NOMO-1 (cell line): ENCODE data around the gene SCUBE1.
A peak's percentile ranks its signal among the peaks of the same experiment; 100 is the strongest.

Experiments used
- DNase-seq, 2 experiments: peaks; one replicate each; lab custom pipeline; 2025; ENCODE audit not compliant: unreplicated experiment in 2 of 2; lab: John Stamatoyannopoulos, UW

The SCUBE1 gene

DNA sequence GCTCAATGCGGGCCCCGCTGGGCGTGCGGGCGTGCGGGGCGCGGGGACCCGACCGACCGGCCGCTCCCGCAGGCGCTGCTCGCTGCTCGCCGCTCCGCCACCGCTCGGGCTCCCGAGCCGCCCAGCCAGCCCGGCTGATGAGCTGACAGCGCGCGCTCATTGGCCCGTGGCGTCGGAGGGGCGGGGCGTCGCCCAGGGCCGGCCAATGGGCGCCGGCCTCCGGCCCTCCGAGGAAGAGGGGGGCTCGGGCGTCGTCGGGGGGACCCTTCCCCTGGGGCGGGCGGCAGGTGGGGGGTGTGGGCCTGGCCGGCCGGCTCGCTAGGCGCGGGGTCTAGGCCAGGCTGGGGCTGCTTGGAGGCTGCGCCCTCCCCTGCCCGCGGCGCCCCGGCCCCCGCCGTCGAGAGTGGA is at the start of gene SCUBE1:
SCUBE1 (minus strand) TSS at position 111 of the 408 bp plus-strand sequence. CDS start 111 bp downstream, outside the sequence.
- DNase-seq, result peak; percentile 66 to 76

DNA sequence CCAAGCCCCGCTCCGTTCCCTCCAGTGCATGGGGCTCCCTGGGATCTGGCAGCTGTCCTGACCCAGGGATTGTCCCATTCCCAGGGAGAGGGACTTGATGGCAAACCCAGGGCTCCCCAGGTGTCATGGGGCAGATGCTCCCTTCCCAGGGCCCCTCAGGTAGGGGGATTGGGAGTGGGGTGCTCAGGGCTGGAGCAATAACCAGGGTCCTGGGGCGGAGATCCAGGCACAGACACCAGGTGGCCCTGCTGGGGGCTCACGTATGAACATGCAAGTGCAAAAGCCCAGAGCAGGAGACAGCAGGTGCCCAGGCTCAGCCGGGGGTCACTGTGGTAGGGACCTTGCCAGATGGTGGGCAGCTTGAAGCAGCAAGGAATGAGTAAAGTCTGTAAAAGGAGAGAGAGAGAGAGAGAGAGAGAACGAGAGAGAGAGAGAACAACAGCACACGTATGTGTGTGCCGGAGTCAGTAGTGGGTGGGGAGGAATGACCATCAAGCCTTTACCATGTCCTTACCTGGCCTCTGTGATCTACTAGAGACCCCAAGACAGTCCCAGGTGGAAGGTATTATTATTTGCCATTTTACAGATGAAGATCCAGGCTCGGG is 49.3 kb upstream of the SCUBE1 start:
- no peak for DNase-seq

DNA sequence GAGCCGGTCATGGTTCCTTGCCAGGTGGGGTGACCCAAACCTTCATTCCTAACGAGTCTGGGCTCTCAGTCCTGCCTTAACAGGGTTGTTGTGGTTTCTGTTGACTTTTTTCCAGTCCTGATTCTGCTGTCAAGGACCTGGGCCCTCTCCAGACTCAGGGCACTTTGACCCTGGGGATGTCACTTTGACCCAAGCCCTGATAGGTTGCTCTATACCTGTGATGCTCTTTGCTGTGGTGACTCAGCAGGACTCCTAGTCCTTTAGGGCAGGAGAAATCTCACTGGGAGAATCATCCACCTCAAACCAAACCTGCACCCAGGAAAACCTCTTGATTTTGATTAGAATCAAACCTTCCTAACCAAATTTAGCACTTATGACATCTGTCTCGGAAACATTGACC is 48.1 kb upstream of the SCUBE1 start:
- DNase-seq, result no peak

DNA sequence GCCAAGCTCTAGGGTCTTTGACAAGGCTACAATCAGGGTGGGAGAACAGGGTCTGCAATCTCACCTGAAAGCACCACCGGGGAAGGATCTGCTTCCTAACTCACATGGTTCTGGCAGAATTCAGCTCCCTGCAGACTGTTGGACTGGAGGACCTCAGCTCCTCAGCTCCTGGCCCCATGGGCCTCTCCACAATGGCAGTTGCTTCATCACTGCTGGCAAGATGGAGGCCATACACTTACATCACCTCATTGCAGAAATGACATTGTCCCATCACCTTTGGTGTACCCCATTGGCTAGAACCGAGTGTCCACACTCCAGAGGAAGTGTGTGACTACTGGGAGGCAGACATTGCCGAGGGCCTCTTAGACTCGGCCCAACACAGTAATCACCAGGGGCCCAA is 47.7 kb upstream of the SCUBE1 start:
- DNase-seq, result no peak

DNA sequence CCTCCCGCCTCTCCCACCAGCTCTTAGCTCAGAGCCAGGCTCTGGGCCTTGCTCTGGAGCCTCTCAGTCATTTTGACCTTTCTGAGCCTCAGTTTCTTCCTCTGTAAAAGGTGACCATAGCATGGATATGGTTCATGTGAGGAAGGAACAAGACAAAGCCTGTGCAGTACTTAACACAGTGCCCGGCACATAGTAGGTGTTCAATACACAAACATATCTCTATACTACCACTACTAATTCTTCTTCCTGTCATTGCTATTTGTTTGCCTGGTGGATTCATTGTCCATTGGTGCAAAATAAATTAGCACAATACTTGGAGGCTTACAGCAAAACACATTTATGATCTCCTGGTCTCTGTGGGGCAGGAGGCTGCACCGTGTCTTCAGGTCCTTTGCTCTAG is 47.0 kb upstream of the SCUBE1 start:
- DNase-seq, result no peak

DNA sequence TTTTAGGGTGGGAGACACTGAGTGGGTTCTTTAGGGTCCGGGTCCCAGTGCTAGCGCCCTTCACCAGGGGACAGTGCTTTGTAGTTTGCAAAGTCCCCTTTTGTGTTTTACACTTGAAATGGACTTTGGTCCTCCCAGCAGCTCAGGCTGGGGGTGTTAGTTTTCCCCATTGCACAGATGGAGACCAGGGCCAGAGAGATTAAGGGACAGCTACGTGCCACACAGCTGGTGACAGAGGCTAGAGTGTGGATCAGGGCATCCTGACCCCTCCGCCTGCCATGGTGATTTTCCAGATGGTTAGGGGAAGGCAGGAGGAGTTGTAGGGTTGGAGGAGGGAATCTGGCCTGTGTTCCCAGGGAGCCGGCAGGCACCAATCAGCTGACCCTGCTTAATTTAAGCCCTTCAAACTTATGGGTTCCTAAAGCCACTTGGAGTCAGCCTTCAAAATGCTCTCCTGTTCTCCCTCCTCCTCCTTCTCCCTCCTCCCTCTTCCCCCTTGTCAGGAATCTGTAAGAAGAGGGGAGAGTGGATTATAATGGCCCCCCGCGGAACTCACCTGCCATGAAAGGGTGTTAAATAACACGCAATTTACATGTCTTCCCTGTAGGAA is 46.2 kb upstream of the SCUBE1 start:
- DNase-seq, result no peak

DNA sequence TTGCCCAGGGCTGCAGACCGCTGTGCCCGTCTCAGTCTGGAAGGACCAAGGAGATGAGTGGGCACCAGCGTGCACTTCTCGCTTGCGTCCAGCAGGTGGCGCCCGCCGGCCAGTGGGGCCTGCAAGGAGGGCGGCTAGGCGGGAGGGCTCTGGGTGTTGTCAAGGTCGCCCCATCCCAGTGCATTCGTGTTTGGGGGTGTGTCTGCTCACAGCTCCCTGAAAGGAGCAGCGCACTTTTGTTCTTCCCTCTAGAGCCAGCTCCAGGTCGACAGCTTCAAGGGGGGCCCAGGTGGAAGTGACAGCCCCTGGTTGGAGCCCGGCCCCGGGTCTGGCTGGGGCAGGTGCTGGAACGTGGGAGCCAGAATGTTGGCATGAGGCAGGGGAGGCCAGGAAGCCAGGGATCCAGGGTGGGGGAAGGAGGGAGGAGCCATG is 45.3 kb upstream of the SCUBE1 start:
- DNase-seq, result peak; percentile 67 to 68

DNA sequence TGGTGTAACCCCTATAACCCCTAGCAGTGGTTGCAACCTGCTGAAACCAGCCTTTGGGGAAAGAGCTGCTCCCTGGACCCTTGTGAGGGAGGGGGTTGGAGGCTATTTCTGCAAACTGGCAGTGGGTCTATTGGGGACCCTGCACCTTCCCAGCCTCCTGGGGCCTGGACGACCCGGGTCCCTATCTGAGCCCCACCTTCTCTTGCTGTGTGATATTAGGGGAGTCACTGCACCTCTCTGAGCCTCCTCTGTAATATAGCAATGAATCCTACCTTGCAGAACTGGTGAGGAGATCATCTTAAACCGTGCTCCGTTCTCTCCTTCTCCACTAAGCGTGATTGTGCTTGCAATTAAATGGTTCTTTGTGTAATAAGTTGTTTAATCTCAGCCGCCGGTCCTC is 44.6 kb upstream of the SCUBE1 start:
- DNase-seq, result no peak

DNA sequence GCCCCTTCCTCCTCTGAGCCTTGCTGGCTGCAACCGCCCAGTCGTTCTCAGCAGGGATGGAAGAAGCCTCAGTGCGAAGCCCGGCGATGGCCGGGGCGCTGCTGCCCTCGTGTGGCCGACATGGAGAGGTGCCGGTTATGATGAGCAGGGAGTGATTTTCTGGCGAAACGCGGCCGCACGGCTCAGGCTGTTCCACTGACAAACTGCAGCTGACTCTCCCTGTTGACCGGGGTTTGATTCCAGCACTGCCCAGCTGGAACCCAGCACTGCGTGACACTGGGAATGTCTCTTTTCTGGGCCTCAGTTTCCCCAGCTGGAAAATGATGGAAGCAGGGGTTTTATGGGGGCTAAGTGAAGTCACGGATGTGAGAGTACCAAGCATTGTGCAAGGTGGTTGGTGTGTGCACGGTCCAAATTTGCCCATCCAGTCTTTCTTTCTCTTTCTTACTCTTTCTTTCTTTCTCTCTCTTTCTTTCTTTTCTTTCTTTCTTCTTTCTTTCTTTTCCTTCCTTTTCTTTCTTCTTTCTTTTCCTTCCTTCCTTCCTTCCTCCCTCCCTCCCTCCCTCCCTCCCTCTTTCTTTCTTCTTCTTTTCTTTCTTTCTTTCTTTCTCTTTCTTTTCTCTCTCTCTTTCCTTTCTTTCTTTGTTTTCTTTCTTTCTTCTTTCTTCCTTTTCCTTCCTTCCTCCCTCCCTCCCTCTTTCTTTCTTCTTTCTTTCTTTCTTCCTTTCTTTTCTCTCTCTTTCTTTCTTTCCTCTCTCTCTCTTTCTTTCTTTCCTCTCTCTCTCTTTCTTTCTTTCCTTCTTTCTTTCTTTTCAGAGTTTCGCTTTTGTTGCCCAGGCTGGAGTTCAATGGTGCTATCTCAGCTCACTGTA is 42.8 kb upstream of the SCUBE1 start:
- DNase-seq, result peak; percentile 72 to 80

DNA sequence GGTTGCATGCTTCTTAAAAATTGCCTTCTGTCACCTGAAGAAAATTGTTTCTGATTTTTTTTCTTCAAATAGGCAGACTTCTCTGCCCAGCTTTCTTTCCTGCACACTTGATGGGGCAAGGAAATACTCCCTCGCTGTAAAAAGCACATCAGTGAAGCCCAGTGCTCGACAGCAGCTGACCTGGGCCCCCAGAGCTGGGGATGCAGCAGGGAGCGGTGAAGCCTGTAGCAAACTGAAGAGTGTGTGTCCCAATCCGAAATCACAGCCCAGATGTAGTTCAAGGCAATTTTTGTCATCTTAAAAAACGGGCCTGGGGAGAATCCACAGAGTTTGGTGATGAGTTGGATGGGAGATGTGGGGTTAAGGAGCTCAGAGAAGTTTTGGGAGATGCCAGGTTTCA is 41.7 kb upstream of the SCUBE1 start:
- DNase-seq, result no peak

DNA sequence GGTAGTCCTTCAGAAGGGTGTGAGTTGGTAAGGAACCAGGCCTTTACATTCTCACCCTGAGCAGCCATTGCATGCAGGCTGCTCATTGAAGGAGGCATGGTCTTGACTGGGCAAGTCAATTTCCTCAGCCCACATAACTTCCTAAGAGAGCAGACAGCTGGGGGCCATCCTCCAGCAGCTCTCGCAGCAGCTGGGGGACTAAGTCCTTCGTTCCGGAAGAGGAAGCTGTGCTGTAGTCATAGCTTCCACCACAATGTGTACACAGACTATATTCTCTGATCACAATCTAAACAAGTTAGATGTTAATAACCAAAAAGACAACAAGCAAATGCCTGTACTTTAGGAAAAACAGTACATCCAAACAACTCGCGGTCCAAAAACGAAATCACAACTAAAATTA is 38.5 kb upstream of the SCUBE1 start:
- peak; percentile 16 to 77 for DNase-seq

DNA sequence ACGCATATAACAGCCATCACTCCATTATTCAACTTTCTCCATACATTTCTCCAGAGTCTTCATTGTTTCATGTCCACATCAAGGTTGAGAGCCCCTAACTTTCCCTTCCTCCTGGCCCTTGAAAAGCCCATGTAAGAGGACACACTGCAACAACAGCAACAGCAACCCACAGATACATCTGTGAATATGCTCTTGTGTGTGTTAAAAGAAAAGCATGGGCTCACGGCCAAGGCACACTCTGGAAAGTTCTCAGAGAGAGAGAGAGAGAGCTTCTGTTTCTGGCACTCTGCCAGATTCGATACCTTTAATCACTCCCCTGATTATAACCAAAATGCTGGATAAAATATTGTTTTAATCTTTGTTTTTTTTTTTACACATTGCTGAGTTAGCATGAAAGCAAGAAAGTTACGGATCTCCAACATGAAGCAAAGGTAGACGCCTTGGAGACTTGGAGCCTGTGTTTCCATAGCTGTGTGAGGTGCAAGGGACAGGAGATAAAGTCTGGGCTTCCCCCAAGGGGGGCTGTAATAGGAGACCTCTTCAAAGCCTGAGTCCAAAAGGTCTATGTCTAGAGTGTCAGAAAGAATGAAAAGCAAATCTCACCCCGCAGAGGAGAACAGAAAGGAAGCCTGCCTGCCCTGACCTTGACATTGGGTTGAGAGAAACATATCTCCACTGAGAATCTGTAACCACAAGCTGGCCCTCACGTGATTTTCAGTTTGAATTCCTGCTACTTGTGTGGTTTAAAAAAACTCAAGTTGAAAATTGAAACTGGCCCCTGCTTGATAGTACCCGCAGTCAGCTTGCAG is 34.9 kb upstream of the SCUBE1 start:
- peak; percentile 22 to 69 for DNase-seq

DNA sequence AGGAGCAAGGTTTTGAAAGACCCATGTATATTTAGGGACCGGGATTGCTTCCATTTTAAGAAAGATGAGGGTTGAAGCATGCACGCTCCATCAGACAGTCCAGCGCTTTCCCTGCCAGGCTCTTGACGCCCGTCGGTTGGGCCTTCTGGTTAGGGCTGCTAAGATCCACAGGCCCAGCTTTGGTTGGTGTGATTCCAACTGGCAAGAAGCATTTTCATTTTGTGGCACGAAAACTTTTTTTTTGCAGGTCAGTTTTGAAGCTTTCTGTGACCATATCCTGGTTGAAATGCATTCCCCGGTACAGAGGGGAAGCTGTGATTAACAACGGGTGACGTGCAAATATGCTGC is 34.4 kb upstream of the SCUBE1 start:
- DNase-seq, result no peak

DNA sequence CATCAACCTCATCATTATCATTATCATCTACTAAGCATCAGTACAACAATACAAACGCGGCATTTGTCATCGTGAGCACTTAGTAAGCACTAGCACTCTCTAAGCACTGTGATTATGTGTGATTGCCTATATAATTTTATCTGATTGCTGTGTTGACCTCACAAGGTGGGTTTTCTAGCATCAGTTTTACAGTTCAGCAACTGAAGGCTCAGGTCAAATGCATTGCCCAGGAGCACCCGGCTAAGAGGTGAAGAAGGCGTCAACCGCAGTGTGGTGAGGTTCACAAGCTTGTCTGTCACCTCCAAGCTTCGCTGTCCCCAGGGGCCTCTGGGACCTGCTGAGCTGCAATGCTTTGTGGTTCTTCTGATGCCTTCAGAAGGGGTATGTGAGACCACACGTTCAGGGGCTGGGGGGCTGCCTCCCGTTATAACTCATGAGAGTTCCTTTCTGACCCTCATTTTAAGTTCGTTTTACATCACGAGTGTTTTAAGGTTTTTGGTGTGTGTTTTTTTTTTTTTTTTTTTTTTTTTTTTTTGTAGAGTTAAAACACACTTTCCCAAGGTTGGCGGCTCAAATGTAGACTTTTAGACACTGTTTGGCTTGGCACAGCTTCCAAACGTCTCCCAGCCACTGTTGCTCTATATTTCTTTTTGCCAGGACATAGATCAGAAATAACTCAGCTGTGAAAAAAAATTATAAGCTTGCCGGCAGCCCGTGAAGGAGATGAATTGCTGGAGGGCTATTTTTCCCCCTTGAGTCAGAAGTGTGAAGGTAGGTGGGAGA is 33.8 kb upstream of the SCUBE1 start:
- no peak for DNase-seq

DNA sequence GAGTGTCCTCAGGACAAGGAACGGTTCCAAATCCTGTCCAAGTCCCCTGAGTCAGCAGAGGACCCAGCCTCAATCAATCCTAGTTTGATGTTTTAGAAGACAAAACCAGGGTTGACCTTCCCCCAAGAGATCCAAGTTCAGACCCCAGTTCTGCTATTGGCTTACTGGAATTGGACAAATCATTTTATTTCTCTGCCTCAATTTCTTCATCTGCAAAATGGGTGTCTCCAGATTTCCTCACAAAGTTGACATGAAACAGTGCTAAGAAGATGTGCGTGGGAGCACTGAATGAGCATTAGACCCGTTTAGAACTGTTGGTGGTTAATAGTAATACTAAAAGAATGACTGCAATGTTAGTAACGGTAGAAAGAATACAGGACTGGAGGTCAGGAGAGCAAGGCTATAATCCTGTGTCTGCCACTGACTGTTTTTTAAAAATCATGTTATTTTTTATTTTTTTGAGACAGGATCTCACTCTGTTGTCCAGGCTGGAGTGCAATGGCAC is 32.8 kb upstream of the SCUBE1 start:
- no peak for DNase-seq

DNA sequence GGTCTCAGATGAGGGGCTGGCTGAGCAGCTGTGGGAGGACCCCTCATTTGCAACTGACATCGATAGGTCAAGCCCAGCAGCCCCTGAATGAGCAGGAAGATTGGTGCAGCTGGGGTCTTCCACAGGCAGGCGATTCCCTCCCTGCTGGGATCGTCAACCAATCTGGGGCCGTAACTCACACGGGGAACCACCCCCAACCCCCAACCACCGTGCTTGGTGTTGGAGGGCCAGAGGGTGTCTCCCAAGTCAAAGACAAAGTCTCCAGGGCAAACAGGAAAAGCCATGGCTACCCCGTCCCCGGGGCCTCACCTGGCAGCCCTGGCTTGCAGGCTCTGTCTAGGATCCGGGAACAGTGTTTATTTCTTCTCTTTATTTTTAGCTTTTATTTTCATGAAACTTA is 26.9 kb upstream of the SCUBE1 start:
- DNase-seq, result no peak

DNA sequence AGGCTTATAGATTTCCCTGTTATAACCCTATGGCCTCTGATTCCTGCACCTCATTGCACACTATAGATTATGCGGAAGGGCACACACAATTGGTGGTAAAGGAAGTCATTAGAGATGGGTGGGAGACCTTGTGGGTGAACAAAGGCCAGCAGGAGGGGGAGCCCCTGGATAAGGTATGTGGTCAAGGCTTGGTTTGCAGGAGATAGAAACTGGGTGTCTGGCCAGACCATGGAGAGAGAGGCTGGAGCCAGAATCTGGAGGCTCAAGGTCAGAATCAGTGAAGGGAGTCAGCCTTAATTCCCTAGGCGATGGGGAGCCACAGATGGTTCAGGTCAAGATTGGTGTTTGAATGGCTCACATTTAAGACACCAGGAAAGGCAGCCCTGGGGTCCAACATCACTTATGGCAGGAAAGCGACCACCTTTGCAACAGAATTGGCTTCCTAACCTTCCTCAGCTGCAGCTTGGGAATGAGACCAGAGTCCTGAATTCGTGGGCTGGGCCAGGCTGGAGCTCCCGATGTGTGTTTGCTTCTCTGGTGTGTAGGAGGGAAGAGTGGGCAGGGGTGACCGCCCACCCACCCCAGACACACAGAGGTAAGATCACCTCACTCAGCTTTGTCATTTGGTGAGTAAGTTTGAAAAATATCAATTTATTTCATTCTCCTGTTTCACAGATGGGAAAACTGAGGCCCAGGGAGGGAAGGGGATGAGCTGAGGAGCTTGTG is 22.7 kb upstream of the SCUBE1 start:
- DNase-seq, result no peak

DNA sequence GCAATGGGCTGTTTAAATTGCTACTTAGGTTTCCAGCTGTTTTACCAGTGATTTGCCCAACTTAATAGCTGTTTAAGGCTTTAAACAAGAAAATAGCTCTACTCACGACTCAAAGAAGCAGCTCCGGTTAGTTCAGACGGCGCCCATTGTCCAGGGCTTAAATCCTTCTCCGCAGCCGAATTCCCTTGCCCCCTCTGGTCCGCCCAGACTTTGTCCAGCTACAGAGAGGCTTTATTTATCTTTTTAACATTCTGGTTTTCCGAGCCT is 20.9 kb upstream of the SCUBE1 start:
- no peak for DNase-seq

DNA sequence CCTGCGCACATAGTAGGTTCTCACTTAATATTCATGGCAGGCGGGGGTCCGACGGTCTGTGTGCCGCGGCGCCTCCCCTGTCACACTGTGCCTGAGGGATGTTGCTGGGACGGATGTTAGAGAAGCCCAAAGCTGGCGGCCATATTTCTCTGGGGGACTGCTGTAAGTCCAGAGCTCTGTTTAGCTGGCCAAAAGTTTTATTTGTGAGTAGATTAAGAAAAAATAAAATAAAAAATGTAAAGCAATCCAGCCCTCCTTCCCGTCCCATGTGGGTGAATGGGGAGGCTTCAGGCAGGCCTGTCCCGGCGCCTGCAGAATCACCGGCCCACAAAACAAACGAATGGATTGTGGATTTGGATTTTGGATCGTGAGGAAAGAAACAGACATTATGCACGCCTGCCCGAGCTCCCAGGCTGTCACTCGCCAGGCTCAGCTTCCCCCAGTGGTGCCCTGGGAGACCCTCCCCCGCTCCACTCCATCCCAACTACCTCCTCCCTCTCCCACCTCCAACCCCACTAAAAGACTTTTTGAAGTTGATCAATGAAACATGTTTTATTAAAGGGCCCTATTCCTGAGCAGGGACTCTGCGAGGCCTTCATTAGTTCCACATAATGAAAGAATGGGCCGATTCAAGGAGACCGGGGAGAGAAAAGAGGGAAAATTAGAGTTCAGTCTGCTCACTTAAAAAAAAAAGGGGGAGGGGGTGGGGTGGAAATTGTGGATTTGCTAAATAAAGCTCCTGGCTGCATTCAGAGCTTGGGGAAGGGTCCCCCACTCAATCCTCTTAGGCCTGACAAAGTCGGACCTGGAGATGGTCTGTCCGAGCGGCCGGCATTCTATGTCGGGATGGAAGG is 20.4 kb upstream of the SCUBE1 start:
- no peak for DNase-seq
